Upper lobe of left lung (tissue), 4 donors: Measurements from ENCODE around the gene MKRN1.

Source experiments
- EP300 ChIP-seq, 4 donors: sonication (generic); formaldehyde crosslinking; IDR thresholded peaks; one replicate each; pipeline ENCODE4 v1.5.1; 2017; ENCODE audit warnings: antibody characterized with exemption in 4 of 4, control low read depth in 2 of 4
- POLR2A ChIP-seq, 4 donors: fragments of 450-650 bp; IDR thresholded peaks; one replicate each; pipeline ENCODE4 v1.5.1; 2016 to 2017; ENCODE audit warnings: antibody characterized with exemption in 4 of 4, mild to moderate bottlenecking in 2 of 4
- POLR2AphosphoS5 ChIP-seq, 2 donors: sonication (generic); formaldehyde crosslinking; IDR thresholded peaks; one replicate each; pipeline ENCODE4 v1.5.1; 2017; ENCODE audit warnings: antibody characterized with exemption in 2 of 2
- TF ChIP-seq, protein P1 (sequence below), 6 experiments: fragments of 450-650 bp in 4 of 6; fragments of 200-600 bp in 2 of 6; sonication (generic) in 2 of 6; IDR thresholded peaks; one replicate each; pipeline ENCODE4 v1.5.1; 2016 to 2019; ENCODE audit warnings: antibody characterized with exemption in 6 of 6

- TF ChIP-seq, protein P1, sequence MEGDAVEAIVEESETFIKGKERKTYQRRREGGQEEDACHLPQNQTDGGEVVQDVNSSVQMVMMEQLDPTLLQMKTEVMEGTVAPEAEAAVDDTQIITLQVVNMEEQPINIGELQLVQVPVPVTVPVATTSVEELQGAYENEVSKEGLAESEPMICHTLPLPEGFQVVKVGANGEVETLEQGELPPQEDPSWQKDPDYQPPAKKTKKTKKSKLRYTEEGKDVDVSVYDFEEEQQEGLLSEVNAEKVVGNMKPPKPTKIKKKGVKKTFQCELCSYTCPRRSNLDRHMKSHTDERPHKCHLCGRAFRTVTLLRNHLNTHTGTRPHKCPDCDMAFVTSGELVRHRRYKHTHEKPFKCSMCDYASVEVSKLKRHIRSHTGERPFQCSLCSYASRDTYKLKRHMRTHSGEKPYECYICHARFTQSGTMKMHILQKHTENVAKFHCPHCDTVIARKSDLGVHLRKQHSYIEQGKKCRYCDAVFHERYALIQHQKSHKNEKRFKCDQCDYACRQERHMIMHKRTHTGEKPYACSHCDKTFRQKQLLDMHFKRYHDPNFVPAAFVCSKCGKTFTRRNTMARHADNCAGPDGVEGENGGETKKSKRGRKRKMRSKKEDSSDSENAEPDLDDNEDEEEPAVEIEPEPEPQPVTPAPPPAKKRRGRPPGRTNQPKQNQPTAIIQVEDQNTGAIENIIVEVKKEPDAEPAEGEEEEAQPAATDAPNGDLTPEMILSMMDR (IDR thresholded peaks at IDR 0.05) = no peak
- no peak for TF ChIP-seq POLR2A (IDR thresholded peaks at IDR 0.05)
- no peak for TF ChIP-seq EP300 (IDR thresholded peaks at IDR 0.05)
- no peak for TF ChIP-seq POLR2AphosphoS5 (IDR thresholded peaks at IDR 0.05)
Observed at GRCh38 chr7:140441519-140441918, 37.8 kb downstream of the MKRN1 start.
